Stimulated activated naive CD4-positive, alpha-beta T cell (primary cell): ENCODE results near the gene CCDC88C.
A peak's percentile ranks its signal among the peaks of the same experiment; 100 is the strongest.

Experiments used
- DNase-seq, 6 experiments: peaks; one replicate each; lab custom pipeline; 2025; lab: John Stamatoyannopoulos, UW

CCDC88C gene

DNA sequence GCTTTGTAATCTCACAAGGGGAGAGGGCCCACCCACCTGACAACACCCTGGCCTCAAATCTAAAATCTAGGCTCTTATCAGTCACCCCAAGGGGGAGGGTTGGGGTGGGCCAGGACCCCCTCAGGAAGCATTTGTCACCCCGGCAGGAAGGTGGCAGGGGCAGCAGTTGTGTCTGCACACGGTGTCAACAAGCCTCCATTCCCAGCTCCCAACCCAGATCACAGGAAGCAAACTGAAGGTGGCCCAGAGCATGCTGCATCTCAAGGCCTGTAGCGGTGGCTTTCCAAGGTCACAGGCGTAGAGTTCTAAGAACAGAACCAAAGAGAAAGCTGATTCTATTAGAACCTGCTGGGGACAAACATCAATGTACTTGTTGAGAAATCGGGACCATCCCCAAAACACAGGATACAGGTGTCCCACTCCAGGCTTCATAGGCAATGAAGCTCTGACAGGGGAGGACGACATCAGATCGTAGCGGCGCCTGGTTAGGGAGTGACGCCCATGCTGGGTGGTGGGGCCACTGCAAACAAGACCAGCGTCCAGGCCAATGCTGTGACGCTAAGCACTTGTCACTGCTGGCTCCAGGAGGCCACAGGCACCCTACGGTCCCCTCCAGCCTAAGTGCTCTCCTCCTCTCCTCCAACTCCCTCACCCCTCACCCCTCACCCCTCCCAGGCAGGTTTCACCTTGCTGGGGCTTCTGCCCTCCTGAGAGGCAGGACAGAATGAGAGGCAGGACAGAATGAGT lies 52.9 kb downstream of the CCDC88C start:
- DNase-seq = no peak

DNA sequence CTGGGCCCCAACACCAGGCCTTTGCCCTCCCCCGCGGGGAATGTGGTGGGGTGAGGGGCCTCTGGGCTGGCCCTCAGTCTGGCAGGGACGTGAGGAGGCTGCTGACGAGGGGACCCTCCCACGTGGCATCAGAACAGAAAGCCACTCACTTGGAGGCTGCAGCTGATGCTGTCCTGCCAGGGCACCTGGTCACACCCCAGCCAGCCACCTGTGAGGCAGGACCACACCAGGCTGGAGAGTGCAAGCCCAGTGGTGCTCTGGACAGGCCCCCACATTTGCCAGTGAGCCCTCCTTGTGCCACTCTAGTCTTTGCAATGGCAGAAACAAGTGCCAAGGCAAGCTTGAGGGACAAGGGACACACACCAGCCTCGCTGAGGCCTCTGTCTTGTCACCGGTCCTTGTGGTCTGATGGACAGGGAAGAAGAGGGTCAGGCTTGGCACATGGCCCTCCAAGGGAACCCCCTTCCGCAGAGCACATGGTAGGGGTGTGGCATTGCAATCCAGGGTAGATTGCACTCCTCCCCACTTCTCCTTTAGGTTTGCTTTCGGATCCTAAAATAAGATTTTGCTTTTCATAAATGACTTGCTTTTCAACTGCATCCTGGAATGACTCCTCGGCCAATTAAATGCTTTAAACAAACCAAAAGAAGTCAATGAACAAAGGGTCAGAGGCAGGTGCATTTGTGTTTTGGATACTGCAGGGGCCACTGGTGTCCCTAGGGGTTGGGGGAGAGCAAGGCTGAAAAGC lies 53.7 kb downstream of the CCDC88C start:
- DNase-seq = no peak

DNA sequence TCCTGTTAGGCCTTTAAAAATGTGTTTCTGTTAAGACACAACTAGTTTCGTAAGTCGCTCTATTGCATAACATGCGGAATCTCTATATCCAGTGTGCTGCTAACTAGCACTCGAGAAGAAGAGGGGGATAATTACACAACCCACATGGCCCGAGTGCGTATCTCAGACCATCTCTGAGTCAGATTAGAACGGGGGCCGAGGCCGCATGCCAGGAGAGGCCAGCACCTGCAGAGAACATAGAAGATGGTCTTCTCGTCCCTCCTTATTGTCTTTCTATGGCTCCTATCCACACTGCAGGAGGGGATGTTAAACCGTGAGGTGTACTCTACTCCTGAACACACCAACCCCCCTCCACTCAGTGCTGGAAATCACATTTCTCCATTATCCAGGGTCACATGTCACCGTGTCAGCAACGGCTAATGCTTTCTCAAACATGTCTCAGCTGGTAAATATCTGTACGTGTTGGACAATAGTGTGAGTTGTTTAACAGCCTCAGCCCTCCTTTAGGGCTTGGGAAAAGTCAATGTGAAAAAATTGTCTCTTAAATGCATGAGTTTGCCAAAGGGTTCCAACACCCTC lies 56.3 kb downstream of the CCDC88C start:
- no peak for DNase-seq

DNA sequence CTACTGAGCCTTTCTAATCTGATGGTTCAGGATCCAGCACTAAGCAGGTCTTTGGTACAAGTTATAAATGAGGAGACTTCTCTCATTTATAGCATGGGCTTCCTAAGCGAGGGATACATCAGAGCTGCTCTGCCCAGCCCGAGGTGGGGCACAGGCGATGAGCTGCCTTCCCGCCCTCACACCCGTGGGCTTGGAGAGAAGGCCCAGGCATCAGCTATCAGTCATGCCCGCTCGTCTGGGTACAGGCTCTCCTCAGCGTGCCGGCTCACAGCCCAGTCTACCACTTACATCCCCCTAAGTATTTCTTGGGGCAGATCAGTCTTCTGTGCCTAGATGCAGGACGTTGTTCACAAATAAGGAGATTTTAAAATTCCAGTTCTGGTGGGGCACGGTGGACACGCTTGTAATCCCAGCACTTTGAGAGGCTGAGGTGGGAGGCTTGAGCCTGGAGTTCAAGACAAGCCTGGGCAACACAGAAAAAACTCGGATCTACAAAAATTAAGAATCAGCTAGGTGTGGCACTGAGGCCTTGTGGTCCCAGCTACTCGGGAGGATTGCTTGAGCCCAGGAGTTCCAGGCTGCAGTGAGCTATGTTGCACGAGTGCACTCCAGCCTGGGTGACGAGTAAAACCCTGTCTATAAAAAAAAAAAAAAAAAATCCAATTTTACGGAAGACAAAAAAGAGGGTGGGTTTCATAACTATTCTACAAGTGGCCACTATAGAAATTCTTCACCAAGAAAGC lies 57.0 kb downstream of the CCDC88C start:
- no peak for DNase-seq

DNA sequence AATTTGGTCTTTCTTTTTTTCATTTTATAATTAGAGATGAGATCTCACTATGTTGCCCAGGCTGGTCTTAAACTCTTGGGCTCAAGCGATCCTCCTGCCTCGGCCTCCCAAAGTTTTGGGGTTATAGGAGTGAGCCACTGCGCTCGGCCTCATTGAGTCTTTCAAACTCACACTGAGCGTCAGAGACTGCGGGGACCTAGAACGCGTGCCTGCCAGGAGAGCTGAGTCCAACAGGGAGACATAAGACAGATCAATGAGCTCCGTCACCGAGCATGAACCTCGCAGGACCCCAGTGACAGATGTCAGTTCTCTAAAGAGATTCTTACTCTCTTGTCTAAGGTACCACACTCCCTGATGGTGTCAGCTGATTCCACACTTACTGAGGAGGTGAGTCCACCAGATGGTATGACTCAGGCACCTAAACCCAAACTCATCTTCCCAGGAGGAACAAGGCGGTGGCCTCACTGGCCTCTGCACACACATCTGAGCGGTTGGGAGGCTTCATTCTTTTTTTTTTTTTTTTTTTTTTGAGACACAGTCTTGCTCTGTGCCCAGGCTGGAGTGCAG lies 58.9 kb downstream of the CCDC88C start:
- no peak for DNase-seq

DNA sequence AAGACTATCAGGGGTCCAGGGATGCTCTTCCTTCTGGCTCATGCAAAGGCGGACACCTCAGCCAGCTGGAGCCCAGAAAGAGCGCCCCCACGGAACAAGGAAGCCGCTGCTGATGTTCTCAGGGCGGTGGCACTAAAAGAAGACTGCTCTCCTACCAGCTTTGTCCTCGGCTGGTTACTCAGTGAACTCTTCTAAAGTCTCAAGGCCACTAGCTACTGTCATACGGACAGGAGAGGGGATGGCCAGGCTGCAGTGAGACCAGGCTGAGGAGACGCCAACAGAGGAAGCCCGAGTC lies 59.6 kb downstream of the CCDC88C start:
- no peak for DNase-seq

DNA sequence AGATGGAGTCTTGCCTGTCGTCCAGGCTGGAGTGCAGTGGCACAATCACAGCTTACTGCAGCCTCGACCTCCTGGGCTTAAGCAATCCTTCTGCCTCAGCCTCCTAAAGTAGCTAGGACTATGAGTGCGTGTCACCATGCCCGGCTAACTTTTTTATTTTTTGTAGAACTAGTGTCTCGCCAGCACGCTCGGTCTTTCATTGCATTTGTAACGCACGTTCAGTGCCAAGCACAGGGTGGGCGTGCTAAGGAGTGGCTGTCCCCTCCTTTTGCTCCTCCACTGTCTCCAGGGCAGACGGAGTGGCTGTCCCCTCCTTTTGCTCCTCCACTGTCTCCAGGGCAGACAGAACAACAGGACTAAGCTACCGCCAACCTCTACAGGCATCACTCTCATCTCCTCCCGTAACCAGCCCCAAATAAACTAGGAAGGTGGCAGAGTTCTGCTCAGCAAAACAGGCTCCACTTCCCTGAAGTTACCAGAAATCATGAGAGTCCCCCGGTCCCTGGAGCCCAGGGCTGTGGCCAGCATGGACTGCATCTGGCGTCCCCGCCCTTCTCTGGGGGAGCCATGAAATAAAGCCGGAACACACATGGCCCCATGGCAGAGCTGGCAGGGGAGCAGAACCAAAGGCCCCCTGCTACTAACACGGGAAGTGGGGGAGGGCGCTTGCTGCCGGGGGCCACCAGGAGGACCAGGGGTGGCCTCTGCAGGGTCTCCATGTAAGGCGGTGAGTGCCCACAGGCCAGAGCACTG lies 60.2 kb downstream of the CCDC88C start:
- no peak for DNase-seq

DNA sequence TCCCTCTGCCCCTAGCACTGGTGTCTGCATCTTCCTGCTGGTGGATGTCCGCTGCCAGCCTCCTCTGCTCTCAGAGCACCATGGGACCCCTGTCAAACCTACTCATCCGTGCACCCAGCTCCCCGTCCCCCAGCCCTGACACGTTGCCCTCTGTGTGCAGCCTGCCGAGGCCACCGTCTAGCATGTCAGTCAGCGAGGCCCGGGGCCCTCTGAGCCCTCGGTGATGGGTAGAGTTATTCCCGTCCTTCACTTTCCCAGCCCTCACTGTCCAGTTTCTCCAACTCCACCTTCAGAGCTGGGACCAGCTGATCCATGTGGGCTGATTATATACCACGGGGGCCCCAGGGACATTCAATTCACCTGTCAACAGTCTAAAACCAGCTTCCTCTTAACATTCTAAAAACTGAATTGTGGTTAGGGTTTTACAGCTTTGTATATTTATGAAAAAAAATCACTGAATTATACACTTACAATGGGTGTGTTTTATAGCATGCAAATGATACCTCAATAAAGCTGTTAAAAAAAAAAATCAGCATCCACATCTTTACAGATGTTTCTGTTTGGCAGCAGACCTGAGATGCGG lies 61.3 kb downstream of the CCDC88C start:
- no peak for DNase-seq

DNA sequence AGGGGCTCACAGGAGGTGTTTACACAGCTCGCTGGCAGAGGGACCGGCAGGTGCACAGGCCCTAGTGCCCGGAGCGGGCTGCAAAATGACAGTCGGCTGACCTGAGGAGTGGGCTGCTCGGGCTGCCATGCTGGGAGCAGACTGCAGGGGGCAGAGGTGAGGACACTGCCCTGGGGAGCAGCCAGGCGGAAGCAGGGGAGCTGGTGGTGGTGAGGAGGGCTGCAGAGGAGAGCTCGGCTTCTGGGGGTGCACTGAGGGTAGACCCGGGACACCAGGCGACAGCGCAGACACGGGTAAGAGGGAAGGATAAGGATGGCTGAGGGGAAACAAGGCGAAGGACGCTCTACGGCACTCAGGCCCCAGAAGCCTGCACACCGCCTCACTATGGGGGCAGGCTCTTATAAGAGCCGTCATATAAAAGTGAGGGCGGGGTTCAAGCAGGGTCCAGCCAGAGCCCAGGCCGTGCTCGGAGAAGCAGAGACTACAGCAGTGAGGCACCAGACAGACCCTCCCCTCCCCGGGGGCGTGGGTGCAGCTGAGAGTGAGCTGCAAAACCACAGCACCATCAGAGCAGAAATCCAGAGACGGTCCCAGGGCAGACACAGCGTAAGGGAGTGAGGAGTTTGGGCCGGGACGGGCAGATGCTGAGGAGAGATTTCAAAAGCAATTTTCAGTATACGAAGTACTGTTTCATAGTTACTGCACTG lies 62.5 kb downstream of the CCDC88C start:
- peak in 5 of 6 experiments; percentile 19 to 33 (median 26) for DNase-seq

DNA sequence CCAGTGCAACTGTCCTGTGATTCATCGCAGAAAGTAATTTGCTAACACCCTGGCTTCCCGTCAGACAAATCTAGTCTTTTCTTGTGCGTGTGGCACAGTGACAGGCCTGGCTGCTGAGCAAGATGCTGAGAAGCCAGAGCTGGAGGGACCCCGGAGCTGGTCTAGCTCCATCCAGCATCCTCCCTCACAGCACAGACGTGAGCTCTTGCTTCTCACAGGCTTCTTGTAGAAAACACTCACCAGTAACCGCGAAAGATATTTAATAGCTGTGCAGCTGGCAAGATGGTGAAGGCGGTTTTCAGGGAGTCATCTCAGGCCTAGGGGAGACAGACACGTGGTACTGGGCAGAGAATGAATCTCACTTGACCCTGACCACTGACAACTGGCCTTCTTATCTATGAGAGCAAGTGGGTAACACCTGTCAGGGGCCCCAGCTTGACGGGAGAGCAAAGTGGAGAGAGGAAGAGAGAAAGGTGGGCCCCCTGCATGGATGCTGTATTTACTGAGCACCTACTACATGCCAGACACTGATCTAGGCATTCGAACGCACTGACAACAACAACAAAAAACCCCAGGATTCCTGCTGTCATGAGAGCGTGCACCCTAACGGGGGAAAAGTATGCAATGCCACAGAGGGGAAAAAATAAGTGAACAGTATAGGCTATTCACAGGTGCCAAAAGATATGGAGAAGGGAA lies 63.3 kb downstream of the CCDC88C start:
- no peak for DNase-seq

DNA sequence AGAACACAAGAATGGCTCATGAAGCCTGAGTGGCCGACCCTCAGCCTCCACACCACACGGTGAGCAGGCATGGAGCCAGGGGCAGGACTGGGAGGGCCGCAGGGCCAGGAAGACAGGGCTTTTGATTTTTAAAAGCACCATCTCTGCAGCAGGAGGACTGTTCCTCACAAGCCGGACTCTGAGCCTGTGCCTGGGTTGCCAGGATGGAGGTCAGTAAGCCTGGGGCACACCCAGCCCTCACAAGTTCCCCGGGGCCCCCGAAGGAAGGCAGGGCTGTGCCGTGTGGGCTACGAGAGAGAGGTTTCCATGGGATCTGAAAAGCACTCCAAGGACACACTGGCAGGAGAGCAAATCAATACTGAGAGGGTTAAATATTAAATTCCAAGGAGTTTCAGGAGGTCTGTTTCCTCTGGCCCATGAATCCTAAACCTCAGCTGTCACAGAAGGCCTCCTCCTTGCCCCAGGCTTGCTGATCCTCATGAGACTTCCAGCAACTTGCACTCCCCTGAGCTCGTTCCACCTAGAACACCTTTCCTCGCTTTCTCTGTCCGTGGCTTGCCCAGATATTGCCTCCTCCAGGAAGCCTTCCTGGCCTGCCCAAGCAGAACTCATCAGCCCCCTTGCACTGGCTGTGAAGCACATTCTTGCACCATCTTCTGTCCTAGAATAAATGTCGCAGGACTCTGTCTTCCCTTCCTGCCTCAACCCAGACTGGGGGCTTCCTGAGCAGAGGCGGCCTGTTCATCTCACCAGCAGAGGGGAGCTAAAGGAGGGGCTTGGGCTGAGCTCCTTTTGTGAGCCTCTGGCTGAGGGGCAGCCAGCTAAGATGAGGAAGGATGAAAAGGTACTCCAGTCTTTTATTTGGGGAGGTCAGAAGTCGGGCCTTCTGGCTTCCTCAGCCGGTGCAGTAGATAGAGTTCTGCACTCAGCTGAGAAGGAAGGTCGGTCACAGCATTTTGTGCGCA lies 64.6 kb downstream of the CCDC88C start:
- DNase-seq = no peak

DNA sequence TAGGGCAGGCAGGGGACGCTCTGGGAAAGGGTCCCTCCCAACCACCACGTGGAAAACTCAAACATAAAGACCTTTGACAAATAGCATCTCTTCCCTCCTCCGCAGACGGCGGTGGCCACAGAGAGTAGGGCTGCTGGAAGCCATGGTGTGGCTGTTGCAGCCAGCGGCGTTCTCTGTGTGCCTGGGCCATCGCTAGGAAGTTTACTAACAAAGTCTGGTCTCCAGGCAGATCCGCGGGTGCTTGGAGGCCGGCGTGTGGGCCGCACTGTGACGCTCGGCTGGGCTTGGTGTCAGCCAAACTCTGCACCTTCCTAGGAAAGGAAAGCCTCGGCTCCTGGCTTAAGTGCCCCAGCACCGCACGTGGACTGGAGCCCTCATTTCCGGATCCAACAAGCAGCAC lies 65.6 kb downstream of the CCDC88C start:
- DNase-seq = no peak

DNA sequence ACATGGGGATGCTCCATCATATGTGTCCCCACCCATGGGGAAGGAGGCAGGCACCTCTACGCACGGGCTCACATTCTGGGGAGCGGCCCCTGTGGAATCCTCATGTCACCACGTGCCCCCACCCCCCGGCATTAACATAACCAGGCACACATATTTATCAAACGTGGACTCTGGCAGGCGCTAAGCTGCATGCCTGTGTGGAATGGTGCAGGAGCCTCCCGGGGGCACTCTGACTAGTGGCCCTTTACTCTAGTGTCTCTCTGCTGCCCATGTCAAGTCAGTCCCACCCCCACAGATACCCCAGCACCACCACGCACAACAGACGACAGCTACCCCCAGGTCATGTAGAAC lies 66.1 kb downstream of the CCDC88C start:
- DNase-seq = no peak

DNA sequence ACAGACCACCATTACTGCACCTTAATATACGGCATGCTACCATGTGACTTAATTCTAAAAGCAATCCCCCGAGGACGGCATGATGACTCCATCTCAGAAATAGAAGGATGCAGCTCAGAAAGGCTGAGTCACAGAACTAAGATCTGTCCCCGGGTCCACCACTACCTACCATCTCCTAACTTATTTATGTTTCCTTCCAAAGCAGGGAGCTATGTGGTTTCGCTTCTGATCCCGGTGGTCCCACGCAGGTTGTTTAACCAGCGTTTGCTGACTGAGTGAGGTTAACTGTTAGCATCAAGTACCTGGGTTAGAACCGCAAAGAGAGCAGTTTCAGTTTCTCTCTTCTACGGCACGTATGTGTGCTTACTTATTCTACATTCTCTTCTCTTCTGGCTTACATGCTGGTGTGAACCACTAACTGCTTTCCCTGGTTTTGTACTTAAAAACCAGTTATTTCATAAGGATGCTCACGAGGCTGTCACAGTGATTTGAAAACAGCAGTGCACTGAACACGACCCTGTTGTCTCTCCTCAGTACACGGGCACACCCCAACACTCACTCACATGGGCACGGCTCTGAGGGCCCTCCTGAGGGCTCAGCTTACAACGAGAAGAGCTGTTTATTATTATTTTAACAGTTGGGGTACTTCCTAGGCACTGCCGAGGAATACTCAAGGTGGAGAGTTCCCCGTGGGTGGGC lies 66.7 kb downstream of the CCDC88C start:
- DNase-seq = peak; percentile 21 to 72 (median 46)

DNA sequence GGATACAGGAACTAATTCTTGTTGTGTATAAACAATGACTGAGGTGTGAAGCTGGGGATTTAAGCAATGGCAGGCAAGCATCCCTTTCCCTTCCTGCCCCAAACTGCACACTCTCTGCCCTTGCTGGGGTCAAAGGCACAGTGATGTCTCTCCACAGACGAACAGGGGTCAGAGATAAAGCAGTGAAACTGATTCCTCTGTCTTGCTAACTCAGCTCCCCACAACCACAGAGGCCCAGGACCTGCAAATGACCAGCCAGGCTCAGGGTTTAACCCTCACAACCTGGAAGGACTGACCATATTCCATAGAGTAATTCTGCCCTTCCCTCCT lies 67.2 kb downstream of the CCDC88C start:
- no peak for DNase-seq

DNA sequence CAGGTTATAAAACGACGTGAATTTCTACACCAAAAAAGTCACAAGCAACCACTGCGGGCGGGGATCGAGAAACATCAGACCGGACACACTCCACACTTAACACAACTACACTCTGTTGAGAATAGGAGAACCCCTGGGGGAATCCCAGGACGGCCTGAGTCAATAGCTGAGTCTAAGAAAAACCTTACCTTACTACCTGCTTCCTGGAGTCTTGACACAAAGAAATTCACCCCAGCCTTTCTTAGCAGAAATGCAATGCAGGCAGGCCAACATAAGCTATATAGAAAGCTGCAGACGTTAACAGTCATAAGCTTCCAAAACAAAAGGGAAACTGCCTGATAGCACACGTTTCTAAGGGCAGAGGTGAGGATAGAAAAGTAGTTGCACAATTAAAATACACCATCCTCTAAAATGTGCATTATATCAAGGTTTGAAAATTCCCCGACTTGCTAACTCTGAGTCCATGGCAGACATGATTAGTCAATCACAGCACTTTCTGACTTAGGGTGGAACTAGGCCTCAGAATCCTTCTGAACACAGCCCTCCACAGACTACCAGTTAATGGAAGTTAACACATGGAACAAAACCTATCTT lies 68.0 kb downstream of the CCDC88C start:
- peak; percentile 25 to 61 (median 41) for DNase-seq

DNA sequence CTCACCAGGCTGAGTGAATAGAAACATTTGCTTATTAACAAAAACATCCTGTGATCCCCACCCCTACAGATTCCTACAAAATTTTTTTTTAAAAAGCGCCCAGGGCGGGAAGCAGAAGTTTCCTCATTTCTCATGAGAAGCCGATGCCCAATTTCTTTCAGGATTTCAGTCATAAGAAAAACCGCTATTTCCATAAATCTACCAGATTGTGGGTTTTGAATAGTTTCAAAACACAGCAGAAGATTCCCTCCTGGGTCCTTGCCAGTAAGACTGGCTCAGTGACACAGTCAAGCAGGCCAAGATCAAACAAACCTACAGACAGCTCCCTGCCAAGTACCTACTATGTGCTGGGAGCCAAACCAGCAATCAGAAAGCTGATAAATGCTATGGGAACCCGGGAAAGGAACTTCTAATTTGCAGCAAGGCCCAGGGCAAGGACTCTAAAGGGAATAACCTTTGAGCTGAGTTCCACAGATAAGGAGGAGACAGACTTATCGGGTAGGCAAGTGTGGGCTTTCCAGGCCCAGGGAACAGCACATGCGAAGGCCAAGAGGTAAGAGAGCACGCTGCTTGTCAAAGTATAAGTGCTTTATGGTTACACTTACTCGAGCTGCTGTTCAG lies 68.7 kb downstream of the CCDC88C start:
- no peak for DNase-seq

DNA sequence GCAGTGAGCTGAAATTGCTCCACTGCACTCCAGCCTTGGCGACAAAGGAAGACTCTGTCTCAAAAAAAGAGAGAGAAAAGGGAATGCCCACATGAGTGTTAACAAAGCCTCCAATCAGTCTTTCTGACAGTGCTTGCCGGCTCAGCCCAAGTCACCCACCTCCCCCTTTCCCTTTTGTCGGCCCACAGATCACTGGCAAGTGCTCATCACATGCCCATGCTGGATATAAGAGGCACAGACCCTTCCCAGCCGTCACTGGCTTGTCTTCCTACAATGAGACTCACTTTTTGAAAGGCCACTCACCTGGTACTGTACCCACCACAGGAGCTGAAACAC lies 70.8 kb downstream of the CCDC88C start:
- DNase-seq = no peak
